Fibroblast of lung (primary cell): ENCODE measurements around the gene HGF. TPM values are rescaled to one million over a fixed set of nuclear protein-coding genes. Genes with fewer than 3 reads are reported as not detected.

Source experiments
- DNase-seq, 2 donors: peaks; one replicate each; pipeline versions ENCODE4 v3.0.0 to v3.0.0-alpha.2; 2010; ENCODE audit warnings: low read depth in 2 of 2
- H2AFZ ChIP-seq: 2 replicates; pipeline ENCODE4 v1.5.1; 2012; ENCODE audit warnings: low read length, control low read depth, inconsistent platforms
- H3K27ac ChIP-seq: 2 replicates; pipeline ENCODE4 v1.5.1; 2011; ENCODE audit warnings: low read length, control low read depth; ENCODE audit not compliant: insufficient read depth
- H3K27me3 ChIP-seq: 2 replicates; pipeline ENCODE4 v1.5.1; 2011; ENCODE audit warnings: mild to moderate bottlenecking, low read length; ENCODE audit not compliant: control insufficient read depth, insufficient read depth
- H3K36me3 ChIP-seq: 2 replicates; pipeline ENCODE4 v1.5.1; 2011; ENCODE audit warnings: low read length; ENCODE audit not compliant: control insufficient read depth, insufficient read depth
- H3K4me1 ChIP-seq: 2 replicates; pipeline ENCODE4 v1.5.1; 2011; ENCODE audit warnings: low read length; ENCODE audit not compliant: control insufficient read depth, insufficient read depth; ENCODE audit errors: extremely low read depth
- H3K4me2 ChIP-seq: 2 replicates; pipeline ENCODE4 v1.5.1; 2011; ENCODE audit warnings: low read length, control low read depth; ENCODE audit not compliant: insufficient read depth; ENCODE audit errors: extremely low read depth
- H3K4me3 ChIP-seq, 4 experiments: fragments of 200-600 bp in 1 of 4; sonication (generic) in 1 of 4; replicated peaks in 1 of 4; 2 replicates each; pipeline ENCODE4 v1.5.1; 2011 to 2016; ENCODE audit warnings: low read length in 4 of 4, low read depth in 3 of 4, mild to moderate bottlenecking in 3 of 4, control low read depth in 2 of 4, inconsistent platforms in 1 of 4, mixed read lengths in 1 of 4; ENCODE audit not compliant: insufficient read depth in 1 of 4; ENCODE audit errors: control extremely low read depth in 1 of 4
- H3K79me2 ChIP-seq: 2 replicates; pipeline ENCODE4 v1.5.1; 2012; ENCODE audit warnings: mild to moderate bottlenecking, low read length, inconsistent platforms; ENCODE audit not compliant: control insufficient read depth, insufficient read depth
- H3K9ac ChIP-seq: 2 replicates; pipeline ENCODE4 v1.5.1; 2011; ENCODE audit warnings: mild to moderate bottlenecking, low read length, control low read depth; ENCODE audit not compliant: insufficient read depth
- H3K9me3 ChIP-seq: 2 replicates; pipeline ENCODE4 v1.5.1; 2012; ENCODE audit warnings: low read depth, low read length; ENCODE audit not compliant: control insufficient read depth, insufficient read depth
- H4K20me1 ChIP-seq: 2 replicates; pipeline ENCODE4 v1.5.1; 2011; ENCODE audit warnings: low read length; ENCODE audit not compliant: control insufficient read depth, insufficient read depth; ENCODE audit errors: extremely low read depth
- EZH2 ChIP-seq: IDR thresholded peaks from 2 replicates; pipeline ENCODE4 v1.5.1; 2012; ENCODE audit warnings: low read length, control low read depth, mild to moderate bottlenecking; ENCODE audit errors: missing control alignments
- polyA plus RNA-seq, 2 donors: library from polyadenylated mRNA; depleted of rRNA in 1 of 2; stranded (reverse) in 1 of 2; unstranded in 1 of 2; fragments of >200 nt; gene quantifications; 2 replicates each; pipeline ENCODE4 v1.2.1, GENCODE V29; 2011 to 2012; ENCODE audit warnings: missing spikeins in 1 of 2
- total RNA-seq: library from RNA; depleted of rRNA; stranded (reverse); fragments of >200 nt; gene quantifications from 2 replicates; pipeline ENCODE4 v1.2.1, GENCODE V29; 2014
- TF ChIP-seq, protein P1 (sequence below), 2 donors: IDR thresholded peaks in 1 of 2; conservative IDR thresholded peaks in 1 of 2; 1 replicate in 1 of 2; 2 replicates in 1 of 2; pipeline ENCODE4 v1.5.1; 2011 to 2012; ENCODE audit warnings: low read length in 2 of 2, control low read depth in 1 of 2, inconsistent platforms in 1 of 2, low read depth in 1 of 2, mild to moderate bottlenecking in 1 of 2

The HGF gene
- total and polyA plus RNA-seq, 2 donors (not counting 1 experiment from before 2014, with no cell fraction given): 212 to 243 TPM

DNA sequence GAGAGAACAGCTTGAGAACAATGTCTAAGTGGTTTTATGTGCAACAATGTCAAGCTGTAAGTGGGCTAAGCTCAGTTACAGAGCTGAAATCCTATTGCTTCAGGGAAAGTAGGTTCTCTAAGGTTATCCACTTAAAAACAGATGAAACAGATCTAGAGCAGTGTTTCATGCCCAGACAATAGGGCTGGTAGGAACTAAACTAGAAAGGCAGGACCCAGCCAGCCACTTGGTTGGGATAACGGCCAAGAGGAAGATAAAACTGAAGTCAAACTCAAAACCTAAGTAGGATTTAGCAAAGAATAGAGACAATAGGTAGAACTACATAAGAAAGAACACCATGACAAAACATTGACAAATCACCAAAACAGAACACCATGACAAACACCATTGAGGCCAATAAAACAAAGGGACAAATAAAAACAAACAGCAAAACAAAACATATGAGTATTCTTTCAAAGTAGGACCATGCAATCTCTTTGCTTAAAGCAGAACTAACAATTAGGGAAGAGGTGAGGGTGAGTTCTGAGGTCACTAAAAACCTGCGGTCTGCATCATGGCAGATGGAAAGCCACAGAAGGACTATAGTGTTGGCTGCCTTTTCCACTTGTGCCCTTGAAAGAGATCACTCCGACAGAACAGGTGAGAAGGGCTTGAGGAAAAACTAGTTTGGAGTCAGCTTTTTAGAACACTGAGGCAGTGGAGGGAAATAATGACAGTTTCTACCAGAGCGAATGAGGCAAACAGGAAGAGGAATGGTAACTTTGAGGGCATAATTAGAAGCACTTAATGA lies 81.0 kb downstream of the HGF start:
- Histone ChIP-seq H3K4me3 (no peak overlapping the region), H3K27me3 (no peaks in the 10 kb centered on the region), H3K4me1 (peaks cover 15% of the 10 kb centered on the region), H3K79me2 (no peaks in the 10 kb centered on the region), H3K4me2 (no peak overlapping the region), H3K27ac (no peak overlapping the region), H3K9ac (no peak overlapping the region), H3K36me3 (no peaks in the 10 kb centered on the region), H2AFZ (no peak overlapping the region), H4K20me1 (no peaks in the 10 kb centered on the region), H3K9me3 (no peaks in the 10 kb centered on the region)
- no peak for DNase-seq
- TF ChIP-seq EZH2: no peak
- TF ChIP-seq, protein P1, sequence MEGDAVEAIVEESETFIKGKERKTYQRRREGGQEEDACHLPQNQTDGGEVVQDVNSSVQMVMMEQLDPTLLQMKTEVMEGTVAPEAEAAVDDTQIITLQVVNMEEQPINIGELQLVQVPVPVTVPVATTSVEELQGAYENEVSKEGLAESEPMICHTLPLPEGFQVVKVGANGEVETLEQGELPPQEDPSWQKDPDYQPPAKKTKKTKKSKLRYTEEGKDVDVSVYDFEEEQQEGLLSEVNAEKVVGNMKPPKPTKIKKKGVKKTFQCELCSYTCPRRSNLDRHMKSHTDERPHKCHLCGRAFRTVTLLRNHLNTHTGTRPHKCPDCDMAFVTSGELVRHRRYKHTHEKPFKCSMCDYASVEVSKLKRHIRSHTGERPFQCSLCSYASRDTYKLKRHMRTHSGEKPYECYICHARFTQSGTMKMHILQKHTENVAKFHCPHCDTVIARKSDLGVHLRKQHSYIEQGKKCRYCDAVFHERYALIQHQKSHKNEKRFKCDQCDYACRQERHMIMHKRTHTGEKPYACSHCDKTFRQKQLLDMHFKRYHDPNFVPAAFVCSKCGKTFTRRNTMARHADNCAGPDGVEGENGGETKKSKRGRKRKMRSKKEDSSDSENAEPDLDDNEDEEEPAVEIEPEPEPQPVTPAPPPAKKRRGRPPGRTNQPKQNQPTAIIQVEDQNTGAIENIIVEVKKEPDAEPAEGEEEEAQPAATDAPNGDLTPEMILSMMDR (conservative IDR thresholded peaks at IDR 0.05 in 1 of 2, IDR thresholded peaks at IDR 0.05 in 1 of 2; ENCODE audit: low read depth in 1 of 2, low read length in 2 of 2): no peak

DNA sequence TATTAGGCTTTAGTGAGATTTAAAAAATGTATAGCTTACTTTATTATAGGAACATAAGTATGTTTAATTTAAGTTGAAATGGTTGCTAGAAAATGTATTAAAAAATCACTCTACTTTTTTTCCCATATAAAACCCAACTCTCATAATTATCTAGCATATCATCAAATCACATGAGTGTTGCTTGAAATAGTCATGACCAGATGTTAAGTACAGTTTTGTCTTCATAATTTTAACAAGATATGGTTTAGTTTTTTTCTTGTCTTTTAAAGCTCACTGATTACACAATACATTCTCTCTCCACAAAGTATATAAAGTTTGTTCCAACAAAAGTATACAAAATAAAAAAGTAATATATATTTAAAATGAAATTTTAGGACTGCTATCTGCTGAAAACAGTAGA lies 82.8 kb downstream of the HGF start:
- H3K79me2 ChIP-seq: no peaks in the 10 kb centered on the region
- peaks cover 22% of the 10 kb centered on the region for H3K4me1 ChIP-seq
- no peaks in the 10 kb centered on the region for H3K36me3 ChIP-seq
- peak in 1 of 2 donors; percentile 77 for DNase-seq
- no peaks in the 10 kb centered on the region for H3K27me3 ChIP-seq
- H4K20me1 ChIP-seq: no peaks in the 10 kb centered on the region
- H3K9ac ChIP-seq: no peak overlapping the region
- no peaks in the 10 kb centered on the region for H3K9me3 ChIP-seq
- TF ChIP-seq, protein P1 (conservative IDR thresholded peaks at IDR 0.05 in 1 of 2, IDR thresholded peaks at IDR 0.05 in 1 of 2; ENCODE audit: low read depth in 1 of 2, low read length in 2 of 2): no peak
- TF ChIP-seq EZH2: no peak
- no peak overlapping the region for H2AFZ ChIP-seq
- H3K4me2 ChIP-seq: no peak overlapping the region
- H3K4me3 ChIP-seq: no peak overlapping the region
- no peak overlapping the region for H3K27ac ChIP-seq

DNA sequence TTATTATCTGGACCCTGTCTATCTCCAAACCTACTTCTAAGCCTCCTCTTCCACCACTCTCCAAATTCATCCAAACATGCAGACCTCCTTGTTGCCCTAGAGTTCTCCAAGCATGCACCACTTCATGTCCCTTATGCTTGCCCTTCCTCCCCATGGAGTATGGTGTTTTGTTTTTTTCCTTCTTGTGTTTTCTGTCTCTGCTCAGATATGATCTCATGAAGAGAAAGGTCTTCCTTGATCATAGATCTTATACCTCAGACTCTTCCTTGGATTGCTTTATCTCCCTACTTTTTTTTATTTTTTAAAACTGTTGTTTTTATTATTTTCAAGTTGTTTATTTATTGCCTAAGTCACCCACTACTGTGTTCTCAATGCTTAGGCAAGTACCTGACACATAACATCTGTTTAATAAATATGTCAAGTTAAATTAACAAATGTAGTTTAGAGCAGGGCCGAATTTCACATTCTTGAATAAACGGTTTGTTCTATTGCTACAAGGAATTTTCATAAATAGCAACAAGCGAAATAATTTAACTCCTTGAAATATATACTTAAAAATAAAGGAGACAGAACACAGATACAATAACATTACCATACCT lies 84.5 kb downstream of the HGF start:
- Histone ChIP-seq H3K4me2 (peak overlapping the region; percentile 26), H3K27ac (peak overlapping the region; percentile 73), H3K27me3 (no peaks in the 10 kb centered on the region), H4K20me1 (no peaks in the 10 kb centered on the region), H3K4me3 (peak overlapping the region in 1 of 4 experiments; percentile 10), H2AFZ (no peak overlapping the region), H3K79me2 (no peaks in the 10 kb centered on the region), H3K9ac (no peak overlapping the region), H3K9me3 (no peaks in the 10 kb centered on the region), H3K4me1 (peaks cover 17% of the 10 kb centered on the region), H3K36me3 (no peaks in the 10 kb centered on the region)
- TF ChIP-seq EZH2: no peak
- TF ChIP-seq, protein P1 (conservative IDR thresholded peaks at IDR 0.05 in 1 of 2, IDR thresholded peaks at IDR 0.05 in 1 of 2; ENCODE audit: low read depth in 1 of 2, low read length in 2 of 2): no peak
- DNase-seq: peak in 1 of 2 donors; percentile 85
